Activated T-cell treated with anti-CD3 and anti-CD28 coated beads for 4 hours (primary cell): Measurements from ENCODE around the gene DSTYK.
"Not testable (repeated sequence)": the region's sequence is repeated elsewhere in the genome, so short reads cannot be mapped to it uniquely, and the experiment has no call there.

Experiments
- DNase-seq: peaks from one replicate; pipeline ENCODE4 v3.0.0-alpha.2; 2020

Gene DSTYK

GRCh38 chr1:205217418-205217817, 5.9 kb upstream of the DSTYK start:
- DNase-seq = no peak

GRCh38 chr1:205216588-205216987, 5.1 kb upstream of the DSTYK start:
- no peak for DNase-seq

GRCh38 chr1:205214756-205215155, 3.3 kb upstream of the DSTYK start:
- DNase-seq = no peak

GRCh38 chr1:205211839-205212536, 486 bp upstream of the DSTYK start:
- DNase-seq = no peak

- DNase-seq = no peak
Measured at GRCh38 chr1:205210756-205211168, 740 bp downstream of the DSTYK start.

GRCh38 chr1:205208811-205209210, 2.7 kb downstream of the DSTYK start:
- no peak for DNase-seq

GRCh38 chr1:205205055-205205454, 6.4 kb downstream of the DSTYK start:
- DNase-seq = no peak

- no peak for DNase-seq
Measured at GRCh38 chr1:205204552-205204951, 7.0 kb downstream of the DSTYK start.

GRCh38 chr1:205199931-205200299, 11.6 kb downstream of the DSTYK start:
- no peak for DNase-seq

GRCh38 chr1:205199090-205199930, 12.2 kb downstream of the DSTYK start:
- no peak for DNase-seq

- DNase-seq = no peak
Measured at GRCh38 chr1:205192287-205192686, 19.2 kb downstream of the DSTYK start.

- no peak for DNase-seq
Measured at GRCh38 chr1:205191622-205192021, 19.9 kb downstream of the DSTYK start.

GRCh38 chr1:205190845-205191577, 20.5 kb downstream of the DSTYK start:
- DNase-seq = no peak

- DNase-seq = no peak
Measured at GRCh38 chr1:205189131-205189530, 22.4 kb downstream of the DSTYK start.

- no peak for DNase-seq
Measured at GRCh38 chr1:205188596-205188995, 22.9 kb downstream of the DSTYK start.

- DNase-seq = no peak
Measured at GRCh38 chr1:205188098-205188497, 23.4 kb downstream of the DSTYK start.

GRCh38 chr1:205187420-205187819, 24.1 kb downstream of the DSTYK start:
- DNase-seq = no peak

- no peak for DNase-seq
Measured at GRCh38 chr1:205186191-205186590, 25.3 kb downstream of the DSTYK start.

- no peak for DNase-seq
Measured at GRCh38 chr1:205183676-205184335, 27.7 kb downstream of the DSTYK start.

- no peak for DNase-seq
Measured at GRCh38 chr1:205182930-205183329, 28.6 kb downstream of the DSTYK start.

- DNase-seq = not testable (repeated sequence)
Measured at GRCh38 chr1:205180331-205180730, 31.2 kb downstream of the DSTYK start.

GRCh38 chr1:205179842-205180241, 31.7 kb downstream of the DSTYK start:
- no peak for DNase-seq

- DNase-seq = no peak
Measured at GRCh38 chr1:205172729-205173366, 38.7 kb downstream of the DSTYK start.
